HEK293 (cell line): ENCODE measurements around the gene EXOC3.

Source experiments
- CTCF ChIA-PET: fragments of 350-600 bp; formaldehyde crosslinking; extraction: SDS; loops from one replicate; lab custom pipeline; 2021; ENCODE audit warnings: antibody characterized with exemption; lab: Yijun Ruan, JAX
- POLR2A ChIA-PET: fragments of 300-600 bp; formaldehyde crosslinking; extraction: SDS; loops from one replicate; lab custom pipeline; 2020; ENCODE audit warnings: antibody characterized with exemption, inconsistent platforms; lab: Yijun Ruan, JAX
- H3K27ac ChIP-seq: fragments of 200-500 bp; sonication (Bioruptor generic); 2 replicates; pipeline ENCODE4 v1.5.1; 2014; ENCODE audit warnings: low read depth, low read length, control low read depth, inconsistent platforms; ENCODE audit errors: extremely low read depth
- H3K36me3 ChIP-seq, 2 experiments: fragments of 200-500 bp in 1 of 2; sonication (Bioruptor generic) in 1 of 2; 1 replicate in 1 of 2; 2 replicates in 1 of 2; pipeline ENCODE4 v1.5.1; 2014 to 2017; ENCODE audit warnings: inconsistent platforms in 2 of 2, low read length in 2 of 2; ENCODE audit not compliant: control insufficient read depth in 2 of 2, insufficient read depth in 1 of 2
- H3K4me1 ChIP-seq: fragments of 200-500 bp; sonication (Bioruptor generic); 2 replicates; pipeline ENCODE4 v1.5.1; 2014; ENCODE audit warnings: mild to moderate bottlenecking, low read length, inconsistent platforms; ENCODE audit not compliant: control insufficient read depth, insufficient read depth
- H3K4me3 ChIP-seq: 2 replicates; pipeline ENCODE4 v1.5.1; 2011; ENCODE audit warnings: low read depth, mild to moderate bottlenecking, control low read depth, low read length, moderate library complexity
- H3K9me3 ChIP-seq: fragments of 200-500 bp; sonication (Bioruptor generic); 2 replicates; pipeline ENCODE4 v1.5.1; 2014; ENCODE audit warnings: low read depth, low read length, inconsistent platforms; ENCODE audit not compliant: control insufficient read depth, insufficient read depth
- EGR2 ChIP-seq: fragments of 450-650 bp; formaldehyde crosslinking; IDR thresholded peaks from 2 replicates; pipeline ENCODE4 v1.5.1; 2016; ENCODE audit warnings: low read depth, missing biosample characterization, missing genetic modification characterization
- GFI1B ChIP-seq: fragments of 450-650 bp; formaldehyde crosslinking; IDR thresholded peaks from 2 replicates; pipeline ENCODE4 v1.5.1; 2016; ENCODE audit warnings: missing biosample characterization, missing genetic modification characterization
- KLF8 ChIP-seq: fragments of 450-650 bp; formaldehyde crosslinking; IDR thresholded peaks from 2 replicates; pipeline ENCODE4 v1.5.1; 2016; ENCODE audit warnings: missing biosample characterization, missing genetic modification characterization
- PRDM2 ChIP-seq: fragments of 450-650 bp; formaldehyde crosslinking; IDR thresholded peaks from 2 replicates; pipeline ENCODE4 v1.5.1; 2016; ENCODE audit warnings: missing biosample characterization, missing genetic modification characterization, borderline replicate concordance
- SALL2 ChIP-seq: fragments of 450-650 bp; formaldehyde crosslinking; IDR thresholded peaks from 2 replicates; pipeline ENCODE4 v1.5.0; 2017; ENCODE audit warnings: missing biosample characterization, mild to moderate bottlenecking, missing genetic modification characterization, borderline replicate concordance
- SETDB1 ChIP-seq: IDR thresholded peaks from one replicate; pipeline ENCODE4 v1.6.1; 2017; ENCODE audit warnings: mild to moderate bottlenecking, low read length, moderate library complexity, mixed read lengths; ENCODE audit not compliant: insufficient read length
- TCF7L2 ChIP-seq: IDR thresholded peaks from 2 replicates; pipeline ENCODE4 v1.6.1; 2011; ENCODE audit warnings: low read depth, mild to moderate bottlenecking, inconsistent platforms, low read length, moderate library complexity, borderline replicate concordance
- YY2 ChIP-seq: fragments of 450-650 bp; formaldehyde crosslinking; IDR thresholded peaks from 2 replicates; pipeline ENCODE4 v1.5.1; 2016; ENCODE audit warnings: missing biosample characterization, missing genetic modification characterization
- ZNF19 ChIP-seq: fragments of 450-650 bp; formaldehyde crosslinking; IDR thresholded peaks from 2 replicates; pipeline ENCODE4; 2016; ENCODE audit warnings: missing biosample characterization, missing genetic modification characterization, low read depth
- ZNF274 ChIP-seq, 2 experiments: fragments of 200-500 bp in 1 of 2; fragments of 450-650 bp in 1 of 2; sonication (Bioruptor generic) in 1 of 2; formaldehyde crosslinking in 1 of 2; IDR thresholded peaks; 2 replicates each; pipeline versions ENCODE4 v1.5.1 to v1.6.1; 2014 to 2016; ENCODE audit warnings: borderline replicate concordance in 1 of 2, inconsistent platforms in 1 of 2, low read length in 1 of 2, missing biosample characterization in 1 of 2, missing genetic modification characterization in 1 of 2
- ZNF350 ChIP-seq: fragments of 450-650 bp; formaldehyde crosslinking; IDR thresholded peaks from 2 replicates; pipeline ENCODE4 v1.5.0; 2017; ENCODE audit warnings: missing biosample characterization, mild to moderate bottlenecking, missing genetic modification characterization
- ZNF404 ChIP-seq: fragments of 450-650 bp; formaldehyde crosslinking; IDR thresholded peaks from 2 replicates; pipeline ENCODE4 v1.5.1; 2017; ENCODE audit warnings: missing biosample characterization, missing genetic modification characterization
- ZNF426 ChIP-seq: fragments of 450-650 bp; formaldehyde crosslinking; IDR thresholded peaks from 2 replicates; pipeline ENCODE4 v1.5.1; 2017; ENCODE audit warnings: missing biosample characterization, missing genetic modification characterization, mild to moderate bottlenecking, inconsistent platforms, moderate library complexity
- ZNF548 ChIP-seq: fragments of 450-650 bp; formaldehyde crosslinking; IDR thresholded peaks from 2 replicates; pipeline ENCODE4 v1.5.1; 2016; ENCODE audit warnings: missing biosample characterization, missing genetic modification characterization
- ZNF549 ChIP-seq: fragments of 450-650 bp; IDR thresholded peaks from 2 replicates; pipeline ENCODE4 v1.5.1; 2018; ENCODE audit warnings: missing biosample characterization, missing genetic modification characterization, mild to moderate bottlenecking, inconsistent platforms, moderate library complexity
- ZNF555 ChIP-seq: fragments of 450-650 bp; formaldehyde crosslinking; conservative IDR thresholded peaks from 2 replicates; pipeline ENCODE4 v1.5.1; 2017; ENCODE audit warnings: missing biosample characterization, mild to moderate bottlenecking, missing genetic modification characterization, inconsistent platforms
- ZNF558 ChIP-seq: fragments of 450-650 bp; formaldehyde crosslinking; IDR thresholded peaks from 2 replicates; pipeline ENCODE4 v1.5.1; 2016; ENCODE audit warnings: missing biosample characterization, missing genetic modification characterization
- ZNF670 ChIP-seq: fragments of 450-650 bp; formaldehyde crosslinking; IDR thresholded peaks from 2 replicates; pipeline ENCODE4 v1.5.1; 2016; ENCODE audit warnings: missing biosample characterization, missing genetic modification characterization, low read depth
- ZNF776 ChIP-seq: fragments of 450-650 bp; formaldehyde crosslinking; IDR thresholded peaks from 2 replicates; pipeline ENCODE4 v1.5.0; 2017; ENCODE audit warnings: missing biosample characterization, missing genetic modification characterization, borderline replicate concordance
- ZNF792 ChIP-seq: fragments of 450-650 bp; formaldehyde crosslinking; IDR thresholded peaks from 2 replicates; pipeline ENCODE4 v1.5.1; 2016; ENCODE audit warnings: missing biosample characterization, missing genetic modification characterization

The EXOC3 gene

GRCh38 chr5:465591-466403 is 22.8 kb downstream of the EXOC3 start:
- H3K36me3 ChIP-seq = peaks cover 34 to 62% of the 10 kb centered on the region in 2 experiments
- no peaks in the 10 kb centered on the region for H3K9me3 ChIP-seq
- CTCF ChIA-PET = interaction anchor here (0.6 to 1.1 kb wide), 4 partner anchors 51 to 704 kb away, joined by 3 to 6 read pairs (median 4); no protein-coding TSS in a partner anchor
- POLR2A ChIA-PET = interaction anchor here (0.6 kb wide), 1 partner anchor 12 kb away, joined by 3 read pairs; no protein-coding TSS in a partner anchor
- peaks cover 3% of the 10 kb centered on the region; the same call in 1 of the 2 replicates for H3K4me1 ChIP-seq
- H3K4me3 ChIP-seq = no peak overlapping the region
- TF ChIP-seq ZNF555 (tag by site-specific recombination) (no peak), ZNF549 (tag by site-specific recombination) (no peak), ZNF19 (tag by site-specific recombination) (no peak), ZNF558 (tag by site-specific recombination) (no peak), GFI1B (tag by site-specific recombination) (no peak), YY2 (no peak), SETDB1 (no peak), ZNF548 (no peak), SALL2 (tag by site-specific recombination) (no peak), ZNF274 (IDR thresholded peaks at IDR 0.05; ENCODE audit: low read length) (no peak), ZNF274 (tag by site-specific recombination; IDR thresholded peaks at IDR 0.05; ENCODE audit: borderline replicate concordance) (no peak), TCF7L2 (no peak), ZNF792 (tag by site-specific recombination) (no peak), EGR2 (tag by site-specific recombination) (no peak), KLF8 (tag by site-specific recombination) (no peak), ZNF404 (tag by site-specific recombination) (no peak), ZNF670 (tag by site-specific recombination) (no peak), ZNF426 (tag by site-specific recombination) (no peak), ZNF350 (no peak), ZNF776 (no peak), PRDM2 (no peak)
- no peak overlapping the region for H3K27ac ChIP-seq
